HG03064 (cell line): Measurements from ENCODE around the gene DIP2B.
"Not testable (repeated sequence)": the region's sequence is repeated elsewhere in the genome, so short reads cannot be mapped to it uniquely, and the experiment has no call there.

Experiments
- ATAC-seq: cut with Tn5 transposase; IDR thresholded peaks from one replicate; pipeline ENCODE4 v1.9.1; 2021; ENCODE audit warnings: low read depth; ENCODE audit not compliant: unreplicated experiment

Gene DIP2B

GRCh38 chr12:50550530-50551223 is 45.9 kb downstream of the DIP2B start:
- ATAC-seq, result no peak

GRCh38 chr12:50551866-50552265 is 47.1 kb downstream of the DIP2B start:
- ATAC-seq, result no peak

GRCh38 chr12:50554651-50555050 is 49.9 kb downstream of the DIP2B start:
- no peak for ATAC-seq

- ATAC-seq, result no peak
Observed at GRCh38 chr12:50555471-50555885, 50.7 kb downstream of the DIP2B start.

DNA sequence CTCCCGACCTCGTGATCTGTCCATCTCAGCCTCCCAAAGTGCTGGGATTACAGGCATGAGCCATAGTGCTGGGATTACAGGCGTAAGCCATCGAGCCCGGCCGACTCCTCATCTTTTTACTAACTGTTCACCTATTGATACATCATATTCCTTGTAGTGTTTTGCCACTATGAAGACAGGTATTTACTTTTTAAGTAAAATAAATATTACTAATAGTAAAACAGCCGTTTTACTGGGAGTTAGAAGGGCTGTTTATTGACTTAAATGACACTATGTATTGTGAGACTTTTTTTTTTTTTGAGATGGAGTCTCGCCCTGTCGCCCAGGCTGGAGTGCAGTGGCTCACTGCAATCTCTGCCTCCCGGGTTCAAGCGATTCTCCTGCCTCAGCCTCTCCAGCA is 51.5 kb downstream of the DIP2B start:
- ATAC-seq, result no peak

- not testable (repeated sequence) for ATAC-seq
Observed at GRCh38 chr12:50556796-50557195, 52.0 kb downstream of the DIP2B start.

- ATAC-seq, result no peak
Observed at GRCh38 chr12:50557421-50557820, 52.6 kb downstream of the DIP2B start.

DNA sequence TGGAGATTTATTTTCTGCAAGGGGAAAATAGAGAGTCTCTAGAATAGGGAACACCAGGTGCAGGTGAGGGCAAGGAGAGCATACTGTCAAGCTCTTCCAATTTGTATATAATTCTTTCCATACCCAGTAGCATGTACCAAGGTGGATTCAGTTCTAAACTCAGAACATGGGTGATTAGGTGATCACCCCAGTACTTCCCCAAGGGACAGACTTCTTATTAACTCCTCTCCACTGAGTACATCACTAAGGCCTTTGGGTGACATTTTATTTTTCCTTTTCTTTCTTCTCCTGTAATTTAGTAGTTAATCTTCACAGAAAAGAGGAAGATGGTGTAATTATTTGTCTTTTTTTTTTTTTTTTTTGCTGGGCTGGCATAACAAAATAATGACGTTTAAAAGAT is 54.2 kb downstream of the DIP2B start:
- no peak for ATAC-seq

- ATAC-seq, result no peak
Observed at GRCh38 chr12:50562520-50563433, 58.0 kb downstream of the DIP2B start.

GRCh38 chr12:50563434-50563787 is 58.6 kb downstream of the DIP2B start:
- no peak for ATAC-seq

DNA sequence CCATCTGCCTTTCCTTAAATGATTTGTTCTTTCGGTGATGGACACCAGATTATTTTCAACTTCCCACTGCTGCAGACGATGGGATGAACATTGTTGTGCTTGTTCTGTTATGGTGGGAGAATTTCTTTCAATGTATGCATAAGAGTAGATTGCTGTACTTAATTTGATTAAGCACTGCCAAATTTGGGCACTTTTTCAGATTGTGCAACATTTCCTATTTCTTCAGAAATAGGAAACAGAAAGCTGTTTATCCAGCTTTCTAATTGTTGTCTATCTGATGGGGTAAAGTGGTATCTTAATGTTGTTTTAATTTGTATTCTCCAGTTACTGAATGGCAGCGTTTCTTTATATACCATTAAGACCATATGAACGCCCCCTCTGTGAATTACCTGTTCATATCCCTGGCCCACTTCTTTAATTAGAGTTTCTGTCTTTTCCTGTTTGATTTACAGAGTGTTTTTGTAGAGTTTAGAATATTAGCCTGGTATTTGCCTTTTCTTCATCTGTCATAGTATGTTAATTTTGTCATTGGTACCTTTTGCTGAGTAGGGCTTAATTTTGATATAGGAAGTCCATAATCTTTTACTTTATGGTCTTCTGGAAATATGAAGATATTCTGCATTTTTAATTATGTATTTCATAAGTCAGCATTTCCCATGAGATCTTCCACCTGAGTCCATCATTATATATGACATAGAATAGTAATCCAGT is 59.6 kb downstream of the DIP2B start:
- ATAC-seq, result no peak

DNA sequence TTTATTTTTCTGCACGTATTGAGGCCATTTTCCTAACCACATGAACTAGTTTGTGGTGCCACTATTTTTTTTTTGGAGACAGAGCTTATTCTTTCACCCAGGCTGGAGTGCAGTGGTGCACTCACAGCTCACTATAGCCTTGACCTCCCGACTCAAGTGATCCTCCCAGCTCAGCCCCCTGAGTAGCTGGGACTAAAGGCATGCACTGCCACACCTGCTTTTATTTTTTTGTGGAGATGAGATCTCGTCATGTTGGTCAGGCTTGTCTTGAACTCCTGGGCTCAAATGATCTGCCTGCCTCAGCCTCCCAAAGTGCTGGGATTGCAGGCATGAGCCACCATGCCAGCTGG is 60.1 kb downstream of the DIP2B start:
- ATAC-seq, result no peak

GRCh38 chr12:50566066-50566465 is 61.3 kb downstream of the DIP2B start:
- ATAC-seq, result no peak

DNA sequence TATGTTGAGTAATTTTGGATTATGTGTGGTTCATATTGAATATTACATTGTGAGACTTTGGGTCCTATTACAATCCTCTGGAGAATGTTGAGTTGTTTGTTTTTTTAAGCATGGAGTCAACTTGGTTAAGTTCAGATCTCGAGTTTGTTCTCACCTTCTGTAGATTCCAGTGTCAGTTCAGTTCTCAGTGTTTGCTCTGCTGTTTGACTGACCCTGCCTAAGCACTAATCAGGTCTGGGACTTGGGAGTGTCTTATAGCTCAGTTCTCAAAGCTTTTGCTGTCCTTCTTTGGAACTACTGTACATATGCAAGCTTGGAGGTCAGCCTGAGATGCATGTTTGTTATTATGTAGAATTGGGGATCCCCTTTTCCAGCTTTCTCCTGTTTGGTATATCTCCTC is 63.1 kb downstream of the DIP2B start:
- no peak for ATAC-seq

DNA sequence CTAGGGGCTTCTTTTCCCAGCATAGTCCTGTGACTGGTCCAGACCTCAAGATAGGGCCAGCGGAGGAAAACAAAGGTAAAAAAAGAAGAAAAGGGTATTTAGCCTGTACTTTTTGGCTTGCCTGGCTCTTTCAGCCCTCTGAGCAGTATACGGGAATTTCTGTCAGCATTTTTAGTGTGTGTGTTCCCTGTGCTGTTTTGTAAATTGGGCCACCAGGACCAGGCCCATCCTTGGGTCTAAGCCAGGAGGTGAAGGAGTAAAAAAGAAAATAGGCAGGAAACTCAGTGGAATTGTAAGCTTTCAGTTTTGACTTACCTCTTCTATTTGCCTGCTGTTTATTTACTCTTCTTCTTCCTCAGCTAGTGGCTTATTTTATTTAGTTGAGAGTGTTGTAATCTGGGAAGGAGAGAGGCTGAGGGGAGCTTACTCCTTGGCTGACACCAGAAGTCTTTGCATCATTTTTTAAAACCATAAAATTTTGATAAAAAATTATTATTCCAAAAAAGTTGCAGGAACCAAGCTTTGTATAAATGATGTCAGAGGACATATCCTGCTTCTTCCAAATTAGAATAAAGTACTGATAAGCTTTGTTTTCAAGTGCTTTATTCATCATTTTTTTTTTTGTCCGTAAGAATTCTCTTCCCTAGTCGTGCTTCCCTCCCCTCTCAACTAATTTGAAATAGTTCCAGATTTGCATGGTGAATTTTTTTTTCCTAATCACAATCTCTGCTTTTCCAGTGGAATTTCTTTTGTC is 63.7 kb downstream of the DIP2B start:
- ATAC-seq, result no peak

DNA sequence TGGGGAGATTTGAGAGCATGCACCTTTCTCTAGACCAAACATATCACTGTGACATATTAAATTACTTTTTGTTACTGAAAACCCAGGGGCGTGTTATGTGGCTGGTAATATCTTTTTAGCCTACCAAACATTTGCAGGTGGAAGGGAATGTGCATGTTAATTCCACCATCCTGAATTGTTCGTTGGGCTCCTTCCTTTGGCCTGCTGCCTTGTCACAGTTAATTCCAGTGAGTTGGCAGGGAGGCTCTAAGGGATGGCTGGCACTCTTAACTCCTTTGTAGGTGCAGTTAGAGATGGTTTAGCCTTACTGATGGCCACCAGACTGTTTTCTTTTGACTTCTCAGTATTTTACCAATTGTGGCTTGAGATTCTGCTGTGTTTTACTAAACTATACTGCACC is 64.5 kb downstream of the DIP2B start:
- no peak for ATAC-seq

DNA sequence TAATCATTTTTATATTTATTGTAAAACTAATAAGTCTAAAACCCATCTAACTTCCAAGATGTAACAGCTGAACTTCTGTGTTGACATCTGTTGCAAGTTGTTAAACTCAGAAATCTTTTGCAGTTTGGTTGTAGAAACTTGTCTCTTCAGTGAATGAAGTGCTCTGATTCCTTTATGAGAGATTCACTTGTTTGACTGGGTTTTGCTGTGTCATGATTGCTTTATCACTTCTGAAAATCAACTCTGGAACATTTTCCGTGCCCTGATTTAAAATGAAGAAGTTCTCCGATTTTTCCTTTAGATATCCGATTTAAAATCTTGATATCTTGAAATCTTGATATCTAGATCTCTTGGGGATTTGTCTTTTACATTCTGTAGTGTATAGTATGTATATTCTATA is 65.1 kb downstream of the DIP2B start:
- no peak for ATAC-seq

DNA sequence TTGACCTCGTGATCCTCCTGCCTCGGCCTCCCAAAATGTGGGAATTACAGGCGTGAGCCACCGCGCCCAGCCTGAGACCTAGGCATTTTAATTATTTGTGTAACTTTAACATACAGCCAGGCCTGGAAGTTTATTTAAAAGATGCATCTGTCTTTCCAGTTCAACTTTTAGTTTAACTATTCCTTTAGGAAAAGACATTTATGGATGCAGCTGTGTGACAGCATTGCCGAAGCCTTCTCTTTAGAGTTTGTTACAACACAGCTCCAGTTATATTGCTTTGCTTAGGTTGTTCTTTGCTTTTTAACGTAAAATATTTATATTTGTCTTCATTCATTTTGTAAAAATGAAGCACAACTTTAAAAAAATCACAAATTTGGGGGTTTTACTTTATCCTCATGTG is 67.0 kb downstream of the DIP2B start:
- ATAC-seq, result no peak

- no peak for ATAC-seq
Observed at GRCh38 chr12:50572287-50572686, 67.5 kb downstream of the DIP2B start.

GRCh38 chr12:50572760-50573159 is 68.0 kb downstream of the DIP2B start:
- no peak for ATAC-seq

DNA sequence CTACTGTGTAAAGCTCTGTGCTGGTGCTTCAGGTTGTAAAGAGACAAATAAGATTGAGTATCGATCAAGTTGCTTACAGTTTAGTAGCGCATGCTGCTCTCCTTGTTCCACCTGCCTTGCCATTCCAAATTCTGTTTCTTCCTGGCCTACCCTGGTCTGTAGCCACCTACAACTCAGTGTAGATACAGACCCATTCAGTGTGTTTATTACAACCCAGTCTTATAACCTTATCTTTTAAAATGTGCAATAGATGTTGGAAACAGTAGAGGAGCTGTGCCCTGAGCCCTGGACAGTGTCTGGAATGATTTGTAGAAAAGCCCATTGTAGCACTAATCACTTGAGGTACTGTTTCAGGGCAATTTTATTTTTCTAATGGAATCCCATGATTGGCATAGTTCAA is 68.5 kb downstream of the DIP2B start:
- no peak for ATAC-seq
